Epithelial cell of esophagus (primary cell): ENCODE measurements around the gene SETBP1.

Source experiments
- DNase-seq: peaks from one replicate; pipeline ENCODE4 v3.0.0; 2010; ENCODE audit warnings: low read depth
- H3K4me3 ChIP-seq: 2 replicates; pipeline ENCODE4 v1.5.1; 2011; ENCODE audit warnings: mild to moderate bottlenecking, low read length, control low read depth
- CTCF ChIP-seq: IDR thresholded peaks from 2 replicates; pipeline ENCODE4 v1.5.1; 2011; ENCODE audit warnings: low read depth, mild to moderate bottlenecking, low read length, control low read depth, inconsistent platforms; ENCODE audit not compliant: insufficient read depth; ENCODE audit errors: missing control alignments

Gene SETBP1

GRCh38 chr18:44730803-44731529 lies 50.3 kb downstream of the SETBP1 start:
- TF ChIP-seq CTCF = no peak
- no peak overlapping the region for H3K4me3 ChIP-seq
- DNase-seq = no peak

- no peak for TF ChIP-seq CTCF
- H3K4me3 ChIP-seq = no peak overlapping the region
- DNase-seq = peak; percentile 93
Observed at GRCh38 chr18:44731530-44732237, 51.0 kb downstream of the SETBP1 start.

- peak; percentile 94 for DNase-seq
- no peak for TF ChIP-seq CTCF
- H3K4me3 ChIP-seq = no peak overlapping the region
Observed at GRCh38 chr18:44732238-44732563, 51.5 kb downstream of the SETBP1 start.

- TF ChIP-seq CTCF = no peak
- H3K4me3 ChIP-seq = no peak overlapping the region
- no peak for DNase-seq
Observed at GRCh38 chr18:44732599-44732998, 51.9 kb downstream of the SETBP1 start.

GRCh38 chr18:44733069-44733753 lies 52.5 kb downstream of the SETBP1 start:
- no peak overlapping the region for H3K4me3 ChIP-seq
- peak; percentile 95 for DNase-seq
- no peak for TF ChIP-seq CTCF

- H3K4me3 ChIP-seq = no peak overlapping the region
- peak; percentile 34 for DNase-seq
- TF ChIP-seq CTCF = no peak
Observed at GRCh38 chr18:44733754-44734465, 53.2 kb downstream of the SETBP1 start.
